KMS-11 (cell line): ENCODE data around the gene DST.

ENCODE experiments used
- H2AFZ ChIP-seq: fragments of 200-600 bp; sonication (generic); 2 replicates; pipeline ENCODE4 v1.6.1; 2016; ENCODE audit warnings: antibody characterized with exemption, mixed run types, low read depth
- H3K27ac ChIP-seq: fragments of 200-600 bp; sonication (generic); 2 replicates; pipeline ENCODE4 v1.6.1; 2016; ENCODE audit warnings: mild to moderate bottlenecking, mixed run types
- H3K27me3 ChIP-seq: fragments of 200-600 bp; sonication (generic); 2 replicates; pipeline ENCODE4 v1.6.1; 2017; ENCODE audit warnings: mild to moderate bottlenecking, low read depth, mixed run types, moderate library complexity; ENCODE audit not compliant: insufficient read depth
- H3K36me3 ChIP-seq: fragments of 200-600 bp; sonication (generic); 2 replicates; pipeline ENCODE4 v1.6.1; 2017; ENCODE audit warnings: mild to moderate bottlenecking, mixed run types; ENCODE audit not compliant: insufficient read depth
- H3K4me1 ChIP-seq: fragments of 200-600 bp; sonication (generic); 2 replicates; pipeline ENCODE4 v1.6.1; 2016; ENCODE audit warnings: mild to moderate bottlenecking, low read depth, mixed run types; ENCODE audit not compliant: poor library complexity, severe bottlenecking
- H3K4me2 ChIP-seq: fragments of 200-600 bp; sonication (generic); 2 replicates; pipeline ENCODE4 v1.7.0; 2016; ENCODE audit warnings: mild to moderate bottlenecking, mixed run types
- H3K4me3 ChIP-seq: fragments of 200-600 bp; sonication (generic); IDR thresholded peaks from 2 replicates; pipeline ENCODE4 v1.6.1; 2017; ENCODE audit warnings: low read depth, low read length, mixed read lengths; ENCODE audit not compliant: insufficient read depth
- H3K79me2 ChIP-seq: fragments of 200-600 bp; sonication (generic); 2 replicates; pipeline ENCODE4 v1.6.1; 2016; ENCODE audit warnings: low read depth, mixed run types; ENCODE audit not compliant: insufficient read depth
- H3K9ac ChIP-seq: fragments of 200-600 bp; sonication (generic); 2 replicates; pipeline ENCODE4 v1.6.1; 2016; ENCODE audit warnings: mild to moderate bottlenecking, mixed run types
- H4K20me1 ChIP-seq: fragments of 200-600 bp; sonication (generic); 2 replicates; pipeline ENCODE4 v1.6.1; 2016; ENCODE audit warnings: mild to moderate bottlenecking, mixed run types; ENCODE audit not compliant: insufficient read depth
- CTCF ChIP-seq: fragments of 200-600 bp; sonication (generic); conservative IDR thresholded peaks from 2 replicates; pipeline ENCODE4 v1.6.1; 2017; ENCODE audit warnings: low read depth, mild to moderate bottlenecking, antibody characterized with exemption, low read length, moderate library complexity, mixed read lengths

The DST gene

GRCh38 chr6:56538851-56539250 lies 103.8 kb downstream of the DST start:
- Histone ChIP-seq H4K20me1 (peaks cover 4% of the 10 kb centered on the region; the same call in 1 of the 2 replicates), H3K4me1 (peaks cover 45% of the 10 kb centered on the region), H3K36me3 (no peaks in the 10 kb centered on the region), H3K4me3 (no peak overlapping the region), H3K27me3 (no peaks in the 10 kb centered on the region), H3K9ac (no peak overlapping the region), H3K27ac (no peak overlapping the region), H3K79me2 (peaks cover 53% of the 10 kb centered on the region), H3K4me2 (no peak overlapping the region), H2AFZ (no peak overlapping the region)
- TF ChIP-seq CTCF, result no peak

GRCh38 chr6:56537223-56537770 lies 105.4 kb downstream of the DST start:
- no peak overlapping the region for H3K4me2 ChIP-seq
- peaks cover 4% of the 10 kb centered on the region; the same call in 1 of the 2 replicates for H4K20me1 ChIP-seq

GRCh38 chr6:56536536-56536935 lies 106.2 kb downstream of the DST start:
- Histone ChIP-seq H3K4me3 (no peak overlapping the region), H2AFZ (no peak overlapping the region), H3K4me2 (no peak overlapping the region), H3K27ac (no peak overlapping the region), H3K4me1 (peaks cover 29% of the 10 kb centered on the region), H3K27me3 (no peaks in the 10 kb centered on the region), H3K9ac (no peak overlapping the region), H4K20me1 (peaks cover 4% of the 10 kb centered on the region; the same call in 1 of the 2 replicates), H3K36me3 (no peaks in the 10 kb centered on the region; the same call in 1 of the 2 replicates), H3K79me2 (peaks cover 35% of the 10 kb centered on the region)
- no peak for TF ChIP-seq CTCF

More at GRCh38 chr6:56537223-56537770, 105.4 kb downstream of the DST start:
- no peak overlapping the region for H3K27ac ChIP-seq
- no peak overlapping the region for H2AFZ ChIP-seq
- peaks cover 42% of the 10 kb centered on the region for H3K79me2 ChIP-seq
- no peaks in the 10 kb centered on the region for H3K36me3 ChIP-seq
- H3K4me1 ChIP-seq, result peaks cover 37% of the 10 kb centered on the region
- no peak overlapping the region for H3K4me3 ChIP-seq
- no peak for TF ChIP-seq CTCF
- no peak overlapping the region for H3K9ac ChIP-seq
- H3K27me3 ChIP-seq, result no peaks in the 10 kb centered on the region

GRCh38 chr6:56535626-56536025 lies 107.1 kb downstream of the DST start:
- Histone ChIP-seq H3K36me3 (no peaks in the 10 kb centered on the region; the same call in 1 of the 2 replicates), H3K4me3 (no peak overlapping the region), H3K4me2 (no peak overlapping the region), H3K9ac (no peak overlapping the region), H3K27ac (no peak overlapping the region), H3K27me3 (no peaks in the 10 kb centered on the region), H4K20me1 (peaks cover 4% of the 10 kb centered on the region; the same call in 1 of the 2 replicates), H3K79me2 (peaks cover 28% of the 10 kb centered on the region), H3K4me1 (peaks cover 20% of the 10 kb centered on the region), H2AFZ (no peak overlapping the region)
- TF ChIP-seq CTCF, result no peak
